GM12878 (cell line): ENCODE data around the gene MYD88. TPM values are rescaled to one million over a fixed set of nuclear protein-coding genes. Genes with fewer than 3 reads are reported as not detected.

ENCODE experiments used
- ASH2L ChIP-seq: fragments of 300-600, 200-600 bp; sonication (generic); IDR thresholded peaks from 2 replicates; pipeline ENCODE4 v1.6.1; 2017; ENCODE audit warnings: low read depth, mild to moderate bottlenecking, borderline replicate concordance
- CEBPB ChIP-seq, 2 experiments: fragments of 150-350 bp in 1 of 2; IDR thresholded peaks; 2 replicates each; pipeline ENCODE4 v1.6.1; 2012 to 2014; ENCODE audit warnings: low read depth in 2 of 2, low read length in 2 of 2, borderline replicate concordance in 1 of 2, inconsistent platforms in 1 of 2
- CHD1 ChIP-seq: IDR thresholded peaks from 2 replicates; pipeline ENCODE4 v1.6.1; 2012; ENCODE audit warnings: low read depth, low read length, improper control_type of control experiment
- E4F1 ChIP-seq: fragments of 450-650 bp; IDR thresholded peaks from 2 replicates; pipeline ENCODE4 v1.6.1; 2018; ENCODE audit warnings: borderline replicate concordance, mild to moderate bottlenecking; ENCODE audit not compliant: partially characterized antibody
- IKZF1 ChIP-seq: fragments of 450-650 bp; conservative IDR thresholded peaks from 2 replicates; pipeline ENCODE4 v1.6.1; 2017; ENCODE audit warnings: antibody characterized with exemption, mild to moderate bottlenecking
- IKZF2 ChIP-seq, 2 experiments: fragments of 450-650 bp; IDR thresholded peaks; 2 replicates each; pipeline ENCODE4 v1.6.1; 2017; ENCODE audit warnings: mild to moderate bottlenecking in 2 of 2, moderate library complexity in 2 of 2
- JUND ChIP-seq: IDR thresholded peaks from 2 replicates; pipeline ENCODE4 v1.6.1; 2012; ENCODE audit warnings: low read depth, mild to moderate bottlenecking, low read length, improper control_type of control experiment, moderate library complexity
- LARP7 ChIP-seq: fragments of 450-650 bp; IDR thresholded peaks from 2 replicates; pipeline ENCODE4 v1.6.1; 2017; ENCODE audit warnings: mild to moderate bottlenecking
- MXI1 ChIP-seq: fragments of 150-350 bp; IDR thresholded peaks from 2 replicates; pipeline ENCODE4 v1.6.1; 2011; ENCODE audit warnings: low read depth, mild to moderate bottlenecking, inconsistent platforms, low read length, improper control_type of control experiment
- NFYA ChIP-seq: IDR thresholded peaks from 2 replicates; pipeline ENCODE4 v1.6.1; 2011; ENCODE audit warnings: low read depth, mild to moderate bottlenecking, low read length, improper control_type of control experiment, borderline replicate concordance
- NR2F1 ChIP-seq: fragments of 450-650 bp; conservative IDR thresholded peaks from 2 replicates; pipeline ENCODE4 v1.6.1; 2017; ENCODE audit warnings: mild to moderate bottlenecking
- NRF1 ChIP-seq: conservative IDR thresholded peaks from 2 replicates; pipeline ENCODE4 v1.6.1; 2011; ENCODE audit warnings: mild to moderate bottlenecking, low read depth, low read length, improper control_type of control experiment
- PAX5 ChIP-seq: IDR thresholded peaks from 2 replicates; pipeline ENCODE4 v1.6.1; 2011; ENCODE audit warnings: low read depth, low read length, borderline replicate concordance
- PBX3 ChIP-seq: IDR thresholded peaks from 2 replicates; pipeline ENCODE4 v1.6.1; 2011; ENCODE audit warnings: mild to moderate bottlenecking, low read depth, low read length, moderate library complexity; ENCODE audit not compliant: insufficient replicate concordance
- RAD21 ChIP-seq: IDR thresholded peaks from 2 replicates; pipeline ENCODE4 v1.6.1; 2011; ENCODE audit warnings: mild to moderate bottlenecking, low read depth, low read length, moderate library complexity; ENCODE audit not compliant: insufficient read depth
- RBBP5 ChIP-seq: fragments of 200-600 bp; sonication (generic); conservative IDR thresholded peaks from 2 replicates; pipeline ENCODE4 v1.6.1; 2016
- SP1 ChIP-seq: IDR thresholded peaks from one replicate; pipeline ENCODE4 v1.6.1; 2011; ENCODE audit warnings: low read depth, low read length
- SUPT20H ChIP-seq: IDR thresholded peaks from 2 replicates; pipeline ENCODE4 v1.6.1; 2011; ENCODE audit warnings: low read depth, mild to moderate bottlenecking, low read length, moderate library complexity, borderline replicate concordance; ENCODE audit not compliant: control insufficient read depth
- SUZ12 ChIP-seq: fragments of 200-600 bp; sonication (generic); IDR thresholded peaks from one replicate; pipeline ENCODE4 v1.6.1; 2018; ENCODE audit warnings: antibody characterized with exemption, mild to moderate bottlenecking; ENCODE audit not compliant: unreplicated experiment
- ZBTB40 ChIP-seq: fragments of 450-650 bp; IDR thresholded peaks from 2 replicates; pipeline ENCODE4 v1.6.1; 2016; ENCODE audit warnings: mild to moderate bottlenecking, moderate library complexity, borderline replicate concordance
- ZNF622 ChIP-seq: fragments of 450-650 bp; IDR thresholded peaks from 2 replicates; pipeline ENCODE4 v1.6.1; 2017; ENCODE audit warnings: mild to moderate bottlenecking, inconsistent platforms
- ZZZ3 ChIP-seq: IDR thresholded peaks from 2 replicates; pipeline ENCODE4 v1.6.1; 2011; ENCODE audit warnings: low read depth; ENCODE audit not compliant: control insufficient read depth, insufficient read length
- polyA plus RNA-seq, 11 experiments: library from polyadenylated mRNA; depleted of rRNA in 4 of 11; unstranded in 6 of 11; stranded (reverse) in 5 of 11; fragments of >200 nt; fragmentation: Nextera tagmentation in 4 of 11; fragmentation: Illumina TruSeq in 1 of 11; extraction: Ambion mirVana in 4 of 11; extraction: Trizol in 1 of 11; gene quantifications; 1 replicate in 1 of 11; 2 replicates in 10 of 11; pipeline versions ENCODE4 v1.2.1 to v1.2.3, GENCODE V29; 2011 to 2016; ENCODE audit warnings: inconsistent platforms in 2 of 11, missing spikeins in 2 of 11, low read depth in 1 of 11
- total RNA-seq, 4 experiments: library from RNA; depleted of rRNA in 3 of 4; stranded (reverse); fragments of >200 nt in 3 of 4; fragmentation: Illumina TruSeq in 1 of 4; extraction: Trizol in 1 of 4; gene quantifications; 2 replicates each; pipeline versions ENCODE4 v1.2.1 to v1.2.3, GENCODE V29; 2013 to 2021
- TF ChIP-seq, protein P1 (sequence below): fragments of 450-650 bp; IDR thresholded peaks from 2 replicates; pipeline ENCODE4 v1.6.1; 2017; ENCODE audit warnings: mild to moderate bottlenecking, low read depth, inconsistent platforms; ENCODE audit not compliant: poor library complexity, severe bottlenecking

The MYD88 gene
- total and polyA plus RNA-seq, 10 of the 15 experiments (the other 5 are each of a cell fraction or from before 2014, with no cell fraction given) = 5.5 to 84.8 (median 67.5) TPM

DNA sequence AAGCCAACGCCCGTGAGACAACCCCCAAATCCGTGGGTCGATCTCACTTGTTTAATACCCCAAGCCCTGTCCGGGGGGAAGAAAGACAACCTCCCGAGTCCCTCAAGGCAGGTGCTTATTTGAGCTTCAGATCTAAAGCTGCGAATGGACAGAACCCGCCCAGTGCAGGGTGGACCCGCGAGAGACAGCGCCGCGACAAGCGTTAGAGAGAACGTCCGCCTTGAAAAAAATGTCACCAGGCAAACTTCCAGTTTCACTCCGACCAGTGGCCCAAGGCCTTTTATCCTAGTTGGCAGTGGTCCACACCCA lies 26.1 kb downstream of the MYD88 start (continued):
- TF ChIP-seq SP1 = no peak
- no peak for TF ChIP-seq JUND
- no peak for TF ChIP-seq NR2F1
- TF ChIP-seq PBX3 = no peak
- no peak for TF ChIP-seq IKZF2 (IDR thresholded peaks at IDR 0.05)
- no peak for TF ChIP-seq E4F1
- no peak for TF ChIP-seq ZZZ3
- no peak for TF ChIP-seq ZBTB40
- TF ChIP-seq SUZ12 = no peak
- TF ChIP-seq CEBPB (IDR thresholded peaks at IDR 0.05; ENCODE audit: borderline replicate concordance in 1 of 2, low read depth in 2 of 2, low read length in 2 of 2) = no peak
- TF ChIP-seq RAD21 = no peak
- no peak; the same call in 1 of the 2 replicates for TF ChIP-seq IKZF1
- no peak for TF ChIP-seq NRF1
- no peak for TF ChIP-seq MXI1
- TF ChIP-seq NFYA = no peak
- peak; percentile 42; the same call in 1 of the 2 replicates for TF ChIP-seq LARP7
- TF ChIP-seq CHD1 = no peak
- peak; percentile 59; the same call in 1 of the 2 replicates for TF ChIP-seq ASH2L
- no peak for TF ChIP-seq PAX5
- TF ChIP-seq, protein P1, sequence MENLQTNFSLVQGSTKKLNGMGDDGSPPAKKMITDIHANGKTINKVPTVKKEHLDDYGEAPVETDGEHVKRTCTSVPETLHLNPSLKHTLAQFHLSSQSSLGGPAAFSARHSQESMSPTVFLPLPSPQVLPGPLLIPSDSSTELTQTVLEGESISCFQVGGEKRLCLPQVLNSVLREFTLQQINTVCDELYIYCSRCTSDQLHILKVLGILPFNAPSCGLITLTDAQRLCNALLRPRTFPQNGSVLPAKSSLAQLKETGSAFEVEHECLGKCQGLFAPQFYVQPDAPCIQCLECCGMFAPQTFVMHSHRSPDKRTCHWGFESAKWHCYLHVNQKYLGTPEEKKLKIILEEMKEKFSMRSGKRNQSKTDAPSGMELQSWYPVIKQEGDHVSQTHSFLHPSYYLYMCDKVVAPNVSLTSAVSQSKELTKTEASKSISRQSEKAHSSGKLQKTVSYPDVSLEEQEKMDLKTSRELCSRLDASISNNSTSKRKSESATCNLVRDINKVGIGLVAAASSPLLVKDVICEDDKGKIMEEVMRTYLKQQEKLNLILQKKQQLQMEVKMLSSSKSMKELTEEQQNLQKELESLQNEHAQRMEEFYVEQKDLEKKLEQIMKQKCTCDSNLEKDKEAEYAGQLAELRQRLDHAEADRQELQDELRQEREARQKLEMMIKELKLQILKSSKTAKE = no peak
- TF ChIP-seq ZNF622 = no peak
- no peak for TF ChIP-seq RBBP5
- no peak for TF ChIP-seq SUPT20H
